ENCODE data around the gene RERE.

RERE gene

DNA sequence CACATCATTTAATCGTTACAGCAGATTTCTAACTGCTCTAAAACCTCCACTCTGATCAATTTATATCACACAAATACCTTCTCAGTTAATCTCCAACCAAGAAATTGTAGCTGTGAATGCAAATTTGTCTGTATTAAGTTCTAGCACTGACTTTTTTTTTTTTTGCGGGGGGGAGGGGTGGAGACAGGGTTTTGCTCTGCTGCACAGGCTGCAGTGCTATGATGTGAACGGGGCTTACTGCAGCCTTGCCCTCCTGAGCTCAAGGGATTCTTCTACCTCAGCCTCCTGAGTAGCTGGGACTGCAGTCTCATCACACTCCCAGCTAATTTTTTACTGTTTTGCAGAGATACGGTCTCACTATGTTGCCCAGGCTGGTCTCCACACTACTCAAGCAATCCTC, 163.6 kb downstream of the RERE start:
- TF ChIP-seq CTCF (IDR thresholded peaks at IDR 0.05; ENCODE audit: low read depth, low read length): no peak
- DNase-seq (ENCODE audit: extremely low read depth, low read depth): no peak

- no peak for TF ChIP-seq CTCF (IDR thresholded peaks at IDR 0.05; ENCODE audit: low read depth, low read length)
- DNase-seq (ENCODE audit: extremely low read depth, low read depth): no peak
Measured at GRCh38 chr1:8652467-8653046, 164.9 kb downstream of the RERE start.

GRCh38 chr1:8651962-8652361, 165.5 kb downstream of the RERE start:
- DNase-seq (ENCODE audit: extremely low read depth, low read depth): no peak
- TF ChIP-seq CTCF (IDR thresholded peaks at IDR 0.05; ENCODE audit: low read depth, low read length): no peak

- no peak for DNase-seq (ENCODE audit: extremely low read depth, low read depth)
- no peak for TF ChIP-seq CTCF (IDR thresholded peaks at IDR 0.05; ENCODE audit: low read depth, low read length)
Measured at GRCh38 chr1:8651236-8651890, 166.1 kb downstream of the RERE start.

DNA sequence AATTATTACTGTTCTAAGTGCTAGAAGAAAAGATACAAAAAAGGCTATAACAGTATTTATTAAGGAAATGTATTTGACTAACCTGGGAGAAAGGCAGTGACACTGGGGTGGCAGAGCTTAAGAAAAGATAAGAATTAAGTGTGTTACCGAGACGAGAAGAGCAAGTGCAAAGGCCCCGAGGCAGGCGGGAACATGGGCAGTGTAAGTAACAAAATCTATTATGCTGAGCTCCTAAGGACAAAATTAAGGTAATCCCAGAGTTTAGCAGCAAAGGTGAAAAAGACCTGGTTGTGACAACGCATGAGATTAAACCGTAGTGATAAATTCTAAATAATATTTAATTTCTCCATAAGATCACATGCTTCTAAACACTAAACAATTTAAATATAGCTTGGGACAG, 167.6 kb downstream of the RERE start:
- TF ChIP-seq CTCF (IDR thresholded peaks at IDR 0.05; ENCODE audit: low read depth, low read length): no peak
- DNase-seq (ENCODE audit: extremely low read depth, low read depth): no peak

DNA sequence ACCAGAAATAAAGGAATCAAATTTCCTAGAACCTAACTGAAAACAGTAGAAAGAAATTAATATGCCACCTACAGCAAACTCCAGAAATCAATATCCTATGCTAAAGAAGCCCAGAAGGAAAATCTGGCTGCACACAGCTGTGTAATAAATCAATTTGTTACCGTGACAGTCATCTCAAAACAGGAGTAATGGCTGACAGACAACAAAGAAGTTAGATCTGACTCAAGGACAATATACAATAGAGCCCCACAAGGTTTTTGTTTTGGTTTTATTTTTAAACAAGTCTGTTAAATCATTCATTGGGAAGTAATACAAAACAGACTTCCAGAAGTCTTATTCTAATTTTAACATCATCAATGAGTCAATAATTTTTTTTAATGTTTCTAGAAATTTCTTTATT, 168.4 kb downstream of the RERE start:
- no peak for TF ChIP-seq CTCF (IDR thresholded peaks at IDR 0.05; ENCODE audit: low read depth, low read length)
- no peak for DNase-seq (ENCODE audit: extremely low read depth, low read depth)

GRCh38 chr1:8646996-8647395, 170.4 kb downstream of the RERE start:
- no peak for DNase-seq (ENCODE audit: extremely low read depth, low read depth)
- TF ChIP-seq CTCF (IDR thresholded peaks at IDR 0.05; ENCODE audit: low read depth, low read length): no peak
